ENCODE results near the gene SLC35F1. TPM values are rescaled to one million over a fixed set of nuclear protein-coding genes. Genes with fewer than 3 reads are reported as not detected.

The SLC35F1 gene
- total RNA-seq, 4 donors from 2014 or later: 0.30 to 0.91 (median 0.48) TPM

- TF ChIP-seq POLR2A (IDR thresholded peaks at IDR 0.05): no peak
- no peak for TF ChIP-seq CTCF (IDR thresholded peaks at IDR 0.05)
- 79 to 92% methylated on average over 1 of the region's 1 CpG for WGBS, 2 donors
- H3K4me3 ChIP-seq (ENCODE audit: low read depth, poor library complexity, severe bottlenecking): no peak overlapping the region
- intact Hi-C loops (cut with DNase I; ENCODE audit: low total_unique reads): no loop called here
- no peak for DNase-seq (ENCODE audit: low spot score in 2 of 2)
These were observed 293.1 kb downstream of the SLC35F1 start for GRCh38 chr6:118200160-118200559.

GRCh38 chr6:118202517-118202916 is 295.5 kb downstream of the SLC35F1 start:
- 95 to 96% methylated on average over 1 of the region's 1 CpG for WGBS, 2 donors
- no peak for TF ChIP-seq CTCF (IDR thresholded peaks at IDR 0.05)
- TF ChIP-seq POLR2A (IDR thresholded peaks at IDR 0.05): no peak
- intact Hi-C loops (cut with DNase I; ENCODE audit: low total_unique reads): no loop called here
- no peak overlapping the region for H3K4me3 ChIP-seq (ENCODE audit: low read depth, poor library complexity, severe bottlenecking)
- no peak for DNase-seq (ENCODE audit: low spot score in 2 of 2)

DNA sequence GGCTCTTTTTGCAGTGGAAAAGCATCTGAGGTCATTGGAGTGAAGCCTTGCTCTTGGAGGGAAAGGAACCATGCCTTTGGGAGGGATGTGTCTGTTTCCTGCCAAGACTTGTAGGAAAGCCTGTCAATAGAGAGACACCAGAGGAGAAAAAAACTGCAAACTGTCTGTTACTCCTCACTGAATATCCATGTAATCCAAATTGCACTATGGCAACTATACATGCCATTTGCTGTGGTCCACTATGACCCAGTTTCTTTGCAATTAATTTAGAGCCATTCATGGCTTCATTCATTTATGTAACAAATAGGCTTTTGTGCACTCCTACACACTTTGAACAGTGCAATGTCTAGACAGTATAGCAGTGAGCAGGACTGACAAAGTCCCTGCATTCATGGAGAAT is 296.5 kb downstream of the SLC35F1 start:
- H3K4me3 ChIP-seq (ENCODE audit: low read depth, poor library complexity, severe bottlenecking): no peak overlapping the region
- intact Hi-C loops (cut with DNase I; ENCODE audit: low total_unique reads): no loop called here
- DNase-seq (ENCODE audit: low spot score in 2 of 2): no peak
- no peak for TF ChIP-seq CTCF (IDR thresholded peaks at IDR 0.05)
- no peak for TF ChIP-seq POLR2A (IDR thresholded peaks at IDR 0.05)

- no peak for TF ChIP-seq POLR2A (IDR thresholded peaks at IDR 0.05)
- no peak for TF ChIP-seq CTCF (IDR thresholded peaks at IDR 0.05)
- DNase-seq (ENCODE audit: low spot score in 2 of 2): no peak
- intact Hi-C loops (cut with DNase I; ENCODE audit: low total_unique reads): no loop called here
- WGBS, 2 donors: 57 to 63% methylated on average over 1 of the region's 1 CpG
- H3K4me3 ChIP-seq (ENCODE audit: low read depth, poor library complexity, severe bottlenecking): no peak overlapping the region
These were observed 299.2 kb downstream of the SLC35F1 start for GRCh38 chr6:118206221-118206620.

DNA sequence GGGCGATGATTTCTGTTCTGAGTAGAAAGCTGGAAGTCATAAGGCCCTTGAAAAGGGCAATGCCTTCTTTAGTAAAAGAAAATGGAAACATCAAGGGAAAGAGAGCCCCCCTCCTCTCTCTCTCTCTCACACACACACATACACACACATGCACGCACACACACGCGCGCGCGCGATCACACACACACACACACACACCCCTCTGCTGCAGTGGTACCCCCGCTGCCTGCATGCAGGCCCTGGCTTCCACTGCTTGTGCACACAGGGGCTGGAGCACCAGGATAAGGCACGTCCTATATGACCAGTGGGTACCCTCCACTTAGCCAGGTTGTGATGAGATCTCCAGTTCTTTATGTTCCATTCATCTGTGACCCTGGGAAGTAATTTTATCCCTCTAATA is 300.9 kb downstream of the SLC35F1 start:
- TF ChIP-seq CTCF (IDR thresholded peaks at IDR 0.05) (no peak), POLR2A (IDR thresholded peaks at IDR 0.05) (no peak)
- no peak for DNase-seq (ENCODE audit: low spot score in 2 of 2)
- WGBS, 2 donors: 87 to 92% methylated on average over 10 of the region's 10 CpGs
- H3K4me3 ChIP-seq (ENCODE audit: low read depth, poor library complexity, severe bottlenecking): no peak overlapping the region
- intact Hi-C loops (cut with DNase I; ENCODE audit: low total_unique reads): no loop called here

DNA sequence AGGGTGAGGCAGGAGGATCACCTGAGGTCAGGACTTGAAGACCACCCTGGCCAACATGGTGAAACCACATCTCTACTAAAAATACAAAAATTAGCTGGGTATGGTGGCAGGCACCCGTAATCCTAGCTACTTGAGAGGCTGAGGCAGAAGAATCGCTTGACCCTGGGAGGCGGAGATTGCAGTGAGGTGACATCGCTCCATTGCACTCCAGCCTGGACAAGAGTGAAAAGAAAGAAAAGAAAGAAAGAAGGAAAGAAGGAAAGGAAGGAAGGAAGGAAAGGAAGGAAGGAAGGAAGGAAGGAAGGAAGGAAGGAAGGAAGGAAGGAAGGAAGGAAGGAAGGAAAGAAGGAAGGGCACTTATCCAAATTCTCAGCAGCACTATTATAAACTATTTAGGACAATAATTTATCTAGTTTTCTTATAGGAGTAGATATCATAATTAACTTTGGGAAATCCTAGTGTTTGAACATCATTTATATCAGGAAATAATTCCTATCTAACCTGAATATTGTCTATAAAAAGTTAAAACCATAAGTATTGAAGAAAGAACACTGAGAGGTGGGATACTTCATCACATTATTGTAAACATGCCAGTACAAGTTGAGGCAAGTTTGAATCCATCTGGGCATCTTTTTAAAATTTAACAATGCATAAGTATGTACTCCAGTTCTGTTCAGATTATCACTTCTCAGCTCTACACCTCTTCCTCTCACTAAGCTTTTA is 305.5 kb downstream of the SLC35F1 start:
- intact Hi-C loops (cut with DNase I; ENCODE audit: low total_unique reads): no loop called here
- no peak overlapping the region for H3K4me3 ChIP-seq (ENCODE audit: low read depth, poor library complexity, severe bottlenecking)
- no peak for DNase-seq (ENCODE audit: low spot score in 2 of 2)
- TF ChIP-seq POLR2A (IDR thresholded peaks at IDR 0.05) (no peak), CTCF (IDR thresholded peaks at IDR 0.05) (no peak)
- 92 to 97% methylated on average over 4 of the region's 4 CpGs for WGBS, 2 donors

All from lower leg skin (tissue), 4 donors.